Testis (tissue), 3 donors: ENCODE measurements around the gene BTG2. TPM values are rescaled to one million over a fixed set of nuclear protein-coding genes. Genes with fewer than 3 reads are reported as not detected.

Experiments
- DNase-seq: peaks from one replicate; pipeline ENCODE4 v3.0.0-alpha.2; 2019
- H3K27ac ChIP-seq, 2 donors: fragments of 200-600 bp; sonication (generic); one replicate each; pipeline ENCODE4 v1.5.1; 2019
- H3K27me3 ChIP-seq: fragments of 200-600 bp; sonication (generic); one replicate; pipeline ENCODE4 v1.5.1; 2019
- H3K36me3 ChIP-seq: fragments of 200-600 bp; sonication (generic); one replicate; pipeline ENCODE4 v1.5.1; 2017; ENCODE audit warnings: low read depth; ENCODE audit errors: missing control alignments
- H3K4me1 ChIP-seq: fragments of 200-600 bp; sonication (generic); one replicate; pipeline ENCODE4 v1.5.1; 2019
- H3K4me3 ChIP-seq, 2 donors: fragments of 200-600 bp; sonication (generic); one replicate each; pipeline ENCODE4 v1.5.1; 2017 to 2019
- H3K9me3 ChIP-seq: fragments of 200-600 bp; sonication (generic); one replicate; pipeline ENCODE4 v1.5.1; 2017
- CTCF ChIP-seq, 3 experiments: fragments of 450-650 bp in 2 of 3; fragments of 200-600 bp in 1 of 3; sonication (generic) in 1 of 3; IDR thresholded peaks; one replicate each; pipeline ENCODE4 v1.5.1; 2016 to 2019; ENCODE audit warnings: antibody characterized with exemption in 3 of 3, mild to moderate bottlenecking in 2 of 3, moderate library complexity in 1 of 3
- POLR2A ChIP-seq: fragments of 450-650 bp; IDR thresholded peaks from one replicate; pipeline ENCODE4 v1.6.1; 2017; ENCODE audit warnings: antibody characterized with exemption, mild to moderate bottlenecking, moderate library complexity
- WGBS, 2 donors: methylation state at CpG; one replicate each; pipeline ENCODE4 v1.1.5; 2018; 5-methylcytosine and 5-hydroxymethylcytosine counted together
- intact Hi-C: fragments of 100-400 bp; cut with DNase I; formaldehyde crosslinking; loops from one replicate; pipeline ENCODE4 v1.15.1; 2023; ENCODE audit warnings: low total_unique reads
- polyA plus RNA-seq: library from polyadenylated mRNA; stranded (reverse); fragments of 350-450 nt; fragmentation: Illumina TruSeq; extraction: RNeasy Lipid Tissue Mini Kit (QIAGEN cat#74804); gene quantifications from one replicate; pipeline ENCODE4 v1.2.3, GENCODE V29; 2014; ENCODE audit warnings: low read depth, low replicate concordance; ENCODE audit not compliant: insufficient read depth
- total RNA-seq, 2 donors: library from RNA; depleted of rRNA; stranded (reverse); fragments of >200 nt; gene quantifications; one replicate each; pipeline ENCODE4 v1.2.3, GENCODE V29; 2016

Gene BTG2
- total and polyA plus RNA-seq, 3 donors from 2014 or later: 14.5 to 25.4 (median 23.8) TPM

- Histone ChIP-seq H3K4me1 (peaks cover 26% of the 10 kb centered on the region), H3K27ac (peak overlapping the region in 1 of 2 donors; percentile 47), H3K4me3 (no peak overlapping the region), H3K27me3 (no peaks in the 10 kb centered on the region), H3K9me3 (no peaks in the 10 kb centered on the region), H3K36me3 (no peaks in the 10 kb centered on the region)
- 57 to 60% methylated on average over 10 to 11 of the region's 11 CpGs for WGBS, 2 donors
- DNase-seq: peak; percentile 21
- intact Hi-C loops: no loop called here
- no peak for TF ChIP-seq POLR2A
- no peak for TF ChIP-seq CTCF (IDR thresholded peaks at IDR 0.05)
These were observed 20.8 kb upstream of the BTG2 start for GRCh38 chr1:203284411-203285123.

GRCh38 chr1:203286161-203286984, 18.9 kb upstream of the BTG2 start:
- no peak for DNase-seq
- H3K4me1 ChIP-seq: peaks cover 43% of the 10 kb centered on the region
- no peak overlapping the region for H3K4me3 ChIP-seq
- H3K27ac ChIP-seq: peak overlapping the region; percentile 20 to 73
- no peaks in the 10 kb centered on the region for H3K27me3 ChIP-seq
- no peaks in the 10 kb centered on the region for H3K36me3 ChIP-seq
- intact Hi-C loops: no loop called here
- no peaks in the 10 kb centered on the region for H3K9me3 ChIP-seq
- TF ChIP-seq CTCF (IDR thresholded peaks at IDR 0.05): no peak
- no peak for TF ChIP-seq POLR2A
- whole genome bisulfite sequencing, 2 donors: 49 to 62% methylated on average over 6 to 9 of the region's 9 CpGs

- Histone ChIP-seq H3K4me3 (no peak overlapping the region), H3K27me3 (no peaks in the 10 kb centered on the region), H3K27ac (peak overlapping the region; percentile 61 to 92), H3K36me3 (no peaks in the 10 kb centered on the region), H3K4me1 (peaks cover 45% of the 10 kb centered on the region), H3K9me3 (no peaks in the 10 kb centered on the region)
- TF ChIP-seq POLR2A (no peak), CTCF (IDR thresholded peaks at IDR 0.05) (no peak)
- intact Hi-C loops: no loop called here
- 67 to 77% methylated on average over 7 to 9 of the region's 9 CpGs for WGBS, 2 donors
- DNase-seq: peak; percentile 42
These were observed 18.0 kb upstream of the BTG2 start for GRCh38 chr1:203287109-203287893.

GRCh38 chr1:203287898-203288297, 17.4 kb upstream of the BTG2 start:
- WGBS, 2 donors: 75 to 92% methylated on average over 5 of the region's 5 CpGs
- H3K4me1 ChIP-seq: peaks cover 45% of the 10 kb centered on the region
- no peaks in the 10 kb centered on the region for H3K36me3 ChIP-seq
- no peaks in the 10 kb centered on the region for H3K9me3 ChIP-seq
- H3K27me3 ChIP-seq: no peaks in the 10 kb centered on the region
- no peak overlapping the region for H3K4me3 ChIP-seq
- TF ChIP-seq POLR2A (no peak), CTCF (IDR thresholded peaks at IDR 0.05) (no peak)
- peak overlapping the region; percentile 51 to 92 for H3K27ac ChIP-seq
- no peak for DNase-seq
- intact Hi-C loops: no loop called here
